IPS-NIHi7 (cell line): Measurements from ENCODE around the gene C6orf120.

Experiments used
- DNase-seq: peaks from one replicate; pipeline ENCODE4 v3.0.0; 2012; ENCODE audit warnings: mixed read lengths; ENCODE audit errors: extremely low spot score

The C6orf120 gene

GRCh38 chr6:169701954-169702839 lies at the start of gene C6orf120, which contains the start of gene WDR27:
C6orf120 (plus strand) TSS chr6:169702126; CDS start chr6:169702460, 334 bp downstream.
WDR27 (minus strand) TSS chr6:169702029; CDS start chr6:169689005, 13,024 bp downstream.
- peak; percentile 93 for DNase-seq

GRCh38 chr6:169652896-169653295 lies 49.0 kb upstream of the C6orf120 start:
- no peak for DNase-seq

DNA sequence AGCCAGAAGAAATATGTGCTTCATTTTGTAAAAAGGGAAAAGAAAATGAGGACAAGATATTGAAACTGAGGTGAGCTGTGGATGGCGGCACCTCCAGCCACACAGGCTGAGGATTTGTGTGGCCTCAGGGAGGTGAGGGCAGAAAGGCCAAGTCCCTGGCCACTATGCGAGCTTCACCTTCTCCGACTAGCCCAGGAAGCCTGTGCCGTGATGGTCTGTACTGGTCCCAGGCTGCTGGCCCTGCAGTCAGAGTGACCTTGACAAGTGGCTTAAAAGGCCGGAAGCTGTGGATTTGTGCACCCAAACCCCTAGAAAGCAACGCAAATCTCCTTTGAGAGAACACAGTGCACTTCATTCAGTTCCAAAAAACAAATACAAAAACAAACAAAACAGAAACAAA lies 48.2 kb upstream of the C6orf120 start:
- no peak for DNase-seq

GRCh38 chr6:169654598-169655391 lies 47.1 kb upstream of the C6orf120 start:
- peak; percentile 73 for DNase-seq

DNA sequence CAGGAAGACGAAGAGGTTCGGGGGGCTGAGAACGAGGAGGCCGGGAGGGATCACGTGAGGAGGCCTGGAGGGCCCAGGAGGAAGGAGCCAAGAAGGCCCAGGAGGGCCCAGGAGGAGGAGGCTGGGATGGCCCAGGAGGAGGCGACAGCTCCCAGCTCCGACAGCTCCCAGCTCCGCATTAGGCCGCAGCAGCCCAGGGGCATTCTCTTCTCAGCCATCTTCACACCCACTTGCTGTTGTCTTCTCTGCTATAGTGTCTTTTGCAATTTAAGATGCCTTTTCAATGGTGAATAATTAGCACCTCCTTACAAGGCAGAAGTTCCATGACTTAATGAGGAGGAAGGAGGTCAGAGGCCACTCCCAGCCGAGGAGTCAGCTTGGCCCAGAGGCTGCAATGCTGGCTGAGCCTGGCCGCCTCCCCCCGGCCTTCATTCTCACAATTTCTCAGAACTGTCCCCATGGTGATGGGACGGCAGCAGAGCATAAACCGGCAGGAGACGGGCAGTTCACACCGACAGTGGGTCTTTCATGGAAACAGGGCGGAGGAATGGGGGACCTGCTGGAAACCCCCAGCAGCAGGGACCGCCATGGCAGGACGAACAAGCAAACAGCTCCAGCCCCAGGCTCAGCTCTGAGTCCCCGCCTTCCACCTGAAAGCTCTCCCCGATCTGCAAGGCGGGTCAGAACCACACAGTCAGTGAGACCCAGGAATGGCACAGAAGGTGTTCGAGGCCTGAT lies 45.2 kb upstream of the C6orf120 start:
- peak; percentile 28 for DNase-seq

DNA sequence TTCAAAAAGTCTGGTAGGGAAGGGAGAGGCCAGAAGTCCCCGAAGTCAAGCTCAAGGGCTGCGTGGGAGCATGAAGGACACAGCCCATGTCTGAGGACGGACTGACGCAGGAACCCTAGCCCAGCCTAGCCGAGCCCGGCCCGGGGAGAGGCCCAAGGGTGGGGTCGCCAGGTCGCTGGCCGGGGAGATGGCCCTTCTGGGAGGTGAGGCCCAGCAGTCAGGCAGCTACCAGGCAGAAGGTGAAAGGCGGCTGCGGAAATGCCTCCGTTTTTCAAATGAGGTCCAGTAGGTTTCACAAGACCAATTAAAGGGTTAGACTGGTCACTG lies 44.7 kb upstream of the C6orf120 start:
- DNase-seq = no peak

DNA sequence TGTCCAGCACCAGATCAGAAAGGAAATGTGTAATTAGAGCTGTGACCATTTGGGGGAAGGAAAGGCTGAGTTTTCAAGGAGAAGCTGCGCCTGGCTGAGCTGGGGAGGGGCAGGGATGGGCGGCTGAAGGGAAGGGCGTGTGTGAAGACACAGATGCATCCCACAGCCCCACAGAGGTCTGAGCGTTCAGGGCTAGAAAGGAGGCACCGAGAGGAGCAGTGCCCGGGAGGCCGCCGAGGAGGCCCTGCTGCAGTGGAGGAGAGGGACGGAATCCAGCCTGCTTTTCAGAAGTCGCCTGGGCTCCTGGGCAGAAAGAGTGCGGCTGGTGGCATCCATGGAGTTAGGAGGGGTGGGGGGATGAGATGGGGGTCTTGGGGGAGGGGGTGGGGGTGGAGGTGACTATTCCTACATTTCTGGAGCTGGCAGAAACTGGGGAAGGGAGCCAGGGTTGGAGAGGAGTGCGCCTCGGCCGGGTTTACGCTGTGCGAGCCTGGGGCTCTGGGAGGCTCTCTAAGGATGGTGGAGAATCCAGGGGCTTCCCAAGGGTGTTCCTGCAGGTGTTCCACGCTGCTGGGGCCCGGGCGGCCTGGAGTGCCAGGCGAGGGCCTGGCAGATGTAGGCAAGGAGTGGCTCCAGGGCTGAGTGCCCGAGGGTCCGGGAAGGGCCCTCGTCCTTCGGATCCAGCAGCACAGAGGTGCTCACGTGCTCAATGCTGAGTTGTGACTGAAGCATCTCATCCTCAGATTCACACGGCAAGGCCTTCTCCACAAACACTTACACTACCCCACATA lies 41.9 kb upstream of the C6orf120 start:
- DNase-seq = no peak

DNA sequence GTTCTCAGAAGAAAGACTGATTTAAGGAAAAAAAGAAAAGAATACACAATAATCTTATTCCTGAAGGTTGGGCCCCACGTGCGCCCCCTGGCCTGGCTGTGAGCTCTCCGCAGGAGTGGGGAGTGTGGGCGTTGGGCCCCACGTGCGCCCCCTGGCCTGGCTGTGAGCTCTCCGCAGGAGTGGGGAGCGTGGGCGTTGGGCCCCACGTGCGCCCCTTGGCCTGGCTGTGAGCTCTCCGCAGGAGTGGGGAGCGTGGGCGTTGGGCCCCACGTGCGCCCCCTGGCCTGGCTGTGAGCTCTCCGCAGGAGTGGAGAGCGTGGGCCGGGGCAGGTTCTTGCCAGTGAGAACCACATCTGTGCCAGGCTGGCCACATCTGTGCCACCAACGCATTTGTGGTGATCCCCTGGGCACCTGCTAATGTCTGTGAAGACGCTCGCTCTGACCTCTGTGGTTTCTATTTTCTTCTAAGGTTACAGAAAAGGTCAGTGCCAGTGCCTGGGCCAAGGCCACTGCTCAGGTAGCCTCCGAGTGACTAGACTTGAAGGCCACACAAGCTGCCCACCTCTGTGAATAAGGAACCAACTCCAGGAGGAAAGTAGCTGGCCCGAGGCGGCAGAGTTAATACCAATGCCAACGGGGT lies 41.1 kb upstream of the C6orf120 start:
- DNase-seq = no peak

DNA sequence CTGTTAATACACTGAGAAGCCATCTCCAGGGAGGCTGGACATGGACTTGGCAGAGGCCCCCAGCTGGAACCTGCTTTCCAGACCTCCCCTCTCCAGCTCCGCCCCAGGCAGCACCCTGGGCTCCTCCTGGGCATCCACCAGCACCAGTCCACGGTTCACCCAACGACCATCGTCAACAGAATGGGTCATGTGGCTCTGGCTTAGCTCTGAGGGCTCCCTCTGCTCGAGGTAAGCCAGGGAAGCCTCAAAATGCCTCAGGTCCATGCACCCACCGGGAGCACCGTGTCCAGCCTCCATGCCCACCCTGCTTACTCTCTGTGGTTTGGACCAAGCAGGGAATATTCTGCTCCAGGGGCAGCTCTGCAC lies 40.6 kb upstream of the C6orf120 start:
- no peak for DNase-seq

GRCh38 chr6:169663468-169663867 lies 38.5 kb upstream of the C6orf120 start:
- DNase-seq = no peak

DNA sequence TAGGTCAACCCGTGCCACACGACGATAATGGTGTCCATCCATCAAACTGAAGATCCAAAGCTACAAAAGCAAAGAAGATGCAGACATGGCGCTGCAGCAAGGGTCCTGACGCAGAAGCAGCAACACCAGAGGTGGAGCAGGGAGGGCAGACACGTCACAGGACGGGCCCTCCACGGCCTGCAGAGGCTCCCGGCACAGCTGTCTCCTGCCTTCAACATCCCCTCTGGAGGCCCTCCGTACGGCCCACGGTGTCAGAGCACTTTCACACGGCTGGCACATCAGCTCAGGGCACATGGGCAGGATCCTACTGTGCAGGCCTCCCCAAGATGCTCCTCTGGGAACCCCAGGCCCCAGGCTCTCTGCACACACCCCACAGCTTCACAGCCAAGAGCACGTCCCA lies 37.7 kb upstream of the C6orf120 start:
- DNase-seq = no peak

DNA sequence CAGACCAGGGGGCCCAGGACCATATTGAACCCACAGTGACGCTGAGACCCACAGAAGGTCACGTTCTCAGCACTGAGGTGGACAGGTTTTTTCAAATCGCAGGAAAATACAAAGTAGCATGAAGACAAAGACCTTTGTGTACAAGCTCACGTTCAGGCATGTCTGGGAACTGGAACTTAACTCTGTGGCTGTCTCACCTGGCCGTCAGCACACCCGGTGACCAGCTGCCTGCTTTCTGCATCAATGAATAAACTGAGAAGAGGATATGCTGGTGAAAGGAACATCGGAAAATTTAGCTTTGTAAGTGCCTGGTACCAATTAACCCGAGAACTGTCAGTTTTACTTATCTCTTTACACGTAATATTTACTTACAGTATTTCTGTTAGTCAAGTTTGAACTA lies 36.6 kb upstream of the C6orf120 start:
- no peak for DNase-seq

DNA sequence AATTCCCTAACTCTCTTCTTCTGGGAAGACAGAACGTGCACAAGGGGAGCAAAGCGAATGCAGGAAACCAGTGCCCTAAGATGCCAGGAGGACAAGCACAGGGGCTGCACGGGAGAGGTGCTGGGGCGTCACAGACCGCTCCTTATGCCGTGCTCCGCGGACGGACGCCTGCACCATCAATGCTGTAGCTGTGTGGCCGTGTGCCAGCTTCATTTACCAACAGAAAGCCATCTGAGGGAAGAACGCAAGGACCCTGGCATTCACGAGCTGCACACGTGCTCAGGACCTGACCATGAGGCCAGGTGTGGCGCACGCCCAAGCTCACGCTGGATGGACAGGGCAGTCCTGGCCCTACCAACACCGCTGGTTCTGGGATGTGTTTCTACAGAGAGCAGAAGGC lies 35.5 kb upstream of the C6orf120 start:
- no peak for DNase-seq

DNA sequence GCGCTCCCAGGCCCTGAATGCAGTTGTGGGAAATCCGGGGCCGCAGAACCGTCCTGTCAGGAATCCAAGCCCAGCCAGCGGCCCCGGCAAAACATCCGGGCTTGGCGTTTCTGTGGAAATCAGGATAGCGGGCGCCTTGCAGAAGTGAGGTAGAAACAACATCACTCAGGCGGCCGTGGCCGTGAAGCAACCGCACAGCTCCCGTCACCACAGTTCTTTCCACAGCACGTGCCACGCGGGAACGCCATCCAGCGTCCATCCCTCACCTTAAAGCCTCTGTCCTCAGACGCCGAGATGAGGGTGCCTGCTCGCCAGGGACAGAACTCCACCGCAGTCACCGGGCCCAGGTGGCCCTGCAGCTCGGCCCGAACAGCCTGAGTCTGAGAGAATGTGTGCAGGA lies 34.2 kb upstream of the C6orf120 start:
- DNase-seq = no peak

GRCh38 chr6:169668203-169668847 lies 33.6 kb upstream of the C6orf120 start:
- peak; percentile 34 for DNase-seq

- no peak for DNase-seq
Observed at GRCh38 chr6:169669147-169669546, 32.8 kb upstream of the C6orf120 start.

- no peak for DNase-seq
Observed at GRCh38 chr6:169669889-169670288, 32.0 kb upstream of the C6orf120 start.

- no peak for DNase-seq
Observed at GRCh38 chr6:169671563-169671962, 30.4 kb upstream of the C6orf120 start.

- no peak for DNase-seq
Observed at GRCh38 chr6:169675011-169675410, 26.9 kb upstream of the C6orf120 start.

DNA sequence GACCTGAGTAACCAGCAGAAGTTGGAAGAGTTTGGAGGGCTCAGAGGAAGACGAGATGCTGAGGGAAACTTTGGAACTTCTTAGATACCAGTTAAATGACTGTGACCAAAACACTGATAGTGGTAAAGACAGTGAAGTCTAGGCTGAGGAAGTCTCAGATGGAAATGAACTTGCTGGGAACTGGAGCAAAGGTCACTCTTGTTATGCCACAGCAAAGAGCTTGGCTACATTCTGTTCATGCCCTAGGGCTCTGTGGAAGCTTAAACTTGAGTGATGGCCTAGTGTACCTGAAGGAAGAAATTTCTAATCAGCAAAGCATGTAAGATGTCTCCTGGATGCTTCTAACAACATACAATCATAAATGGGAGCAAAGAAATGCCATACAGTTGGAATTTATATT lies 24.8 kb upstream of the C6orf120 start:
- no peak for DNase-seq
